ENCODE results near the gene SLC38A2. TPM values are rescaled to one million over a fixed set of nuclear protein-coding genes. Genes with fewer than 3 reads are reported as not detected.
"Not testable (repeated sequence)": the region's sequence is repeated elsewhere in the genome, so short reads cannot be mapped to it uniquely, and the experiment has no call there.

Gene SLC38A2
- total RNA-seq, 1 donor from 2014 or later: 248 TPM

GRCh38 chr12:46332260-46332659 lies 40.3 kb downstream of the SLC38A2 start:
- DNase-seq (ENCODE audit: low spot score): no peak

- DNase-seq (ENCODE audit: low spot score): not testable (repeated sequence)
These were observed 47.5 kb downstream of the SLC38A2 start for GRCh38 chr12:46325075-46325474.

GRCh38 chr12:46320731-46321130 lies 51.8 kb downstream of the SLC38A2 start:
- no peak for DNase-seq (ENCODE audit: low spot score)

- DNase-seq (ENCODE audit: low spot score): no peak
These were observed 54.5 kb downstream of the SLC38A2 start for GRCh38 chr12:46318037-46318436.

Other genes with a start within 250 kb of the SLC38A2 start
- 15.9 TPM for gene SLC38A1, start 103.7 kb downstream of the SLC38A2 start, total RNA-seq